ENCODE data around the gene KCNS3.

- no peak for TF ChIP-seq CTCF (IDR thresholded peaks at IDR 0.05)
- no peak for TF ChIP-seq POLR2A (IDR thresholded peaks at IDR 0.05)
- TF ChIP-seq POLR2AphosphoS5 (IDR thresholded peaks at IDR 0.05; ENCODE audit: insufficient read depth in 1 of 2, low read depth in 1 of 2), result no peak
Measured at GRCh38 chr2:17959356-17959755, 80.9 kb downstream of the KCNS3 start.

Measured in vagina (tissue), 2 donors.